ENCODE measurements around the gene OR14I1.

OR14I1 gene

GRCh38 chr1:248702714-248703113, at the start of gene OR14I1:
Gene OR14I1 (minus strand): TSS chr1:248702766.
- FAIRE-seq (no peak), DNase-seq (ENCODE audit: low spot score) (no peak)

GRCh38 chr1:248751635-248752034, 49.1 kb upstream of the OR14I1 start:
- FAIRE-seq, result no peak
- DNase-seq (ENCODE audit: low spot score), result no peak

- no peak for FAIRE-seq
Measured at GRCh38 chr1:248751142-248751541, 48.6 kb upstream of the OR14I1 start.

GRCh38 chr1:248750496-248750895, 47.9 kb upstream of the OR14I1 start:
- FAIRE-seq (no peak), DNase-seq (ENCODE audit: low spot score) (no peak)

More at GRCh38 chr1:248751142-248751541, 48.6 kb upstream of the OR14I1 start:
- DNase-seq (ENCODE audit: low spot score), result no peak

GRCh38 chr1:248748211-248748610, 45.6 kb upstream of the OR14I1 start:
- FAIRE-seq, result no peak
- DNase-seq (ENCODE audit: low spot score), result no peak

GRCh38 chr1:248740876-248741275, 38.3 kb upstream of the OR14I1 start:
- no peak for FAIRE-seq
- DNase-seq (ENCODE audit: low spot score), result no peak

- DNase-seq (ENCODE audit: low spot score) (no peak), FAIRE-seq (no peak)
Measured at GRCh38 chr1:248739572-248740205, 37.1 kb upstream of the OR14I1 start.

- no peak for DNase-seq (ENCODE audit: low spot score)
- no peak for FAIRE-seq
Measured at GRCh38 chr1:248737457-248737856, 34.9 kb upstream of the OR14I1 start.

- FAIRE-seq, result no peak
- DNase-seq (ENCODE audit: low spot score), result no peak
Measured at GRCh38 chr1:248736977-248737376, 34.4 kb upstream of the OR14I1 start.

GRCh38 chr1:248733566-248733965, 31.0 kb upstream of the OR14I1 start:
- FAIRE-seq (no peak), DNase-seq (ENCODE audit: low spot score) (no peak)

- DNase-seq (ENCODE audit: low spot score) (peak; percentile 72), FAIRE-seq (no peak)
Measured at GRCh38 chr1:248730507-248731335, 28.2 kb upstream of the OR14I1 start.

- DNase-seq (ENCODE audit: low spot score), result no peak
- no peak for FAIRE-seq
Measured at GRCh38 chr1:248714248-248714647, 11.7 kb upstream of the OR14I1 start.

- no peak for DNase-seq (ENCODE audit: low spot score)
- FAIRE-seq, result no peak
Measured at GRCh38 chr1:248710305-248710900, 7.8 kb upstream of the OR14I1 start.

- FAIRE-seq, result no peak
- DNase-seq (ENCODE audit: low spot score), result no peak
Measured at GRCh38 chr1:248704606-248705005, 2.0 kb upstream of the OR14I1 start.

GRCh38 chr1:248703674-248704073, 1.1 kb upstream of the OR14I1 start:
- DNase-seq (ENCODE audit: low spot score) (no peak), FAIRE-seq (no peak)

GRCh38 chr1:248699099-248699498, 3.5 kb downstream of the OR14I1 start:
- no peak for DNase-seq (ENCODE audit: low spot score)
- FAIRE-seq, result no peak

GRCh38 chr1:248697907-248698306, 4.7 kb downstream of the OR14I1 start:
- no peak for DNase-seq (ENCODE audit: low spot score)
- no peak for FAIRE-seq

GRCh38 chr1:248696774-248697173, 5.8 kb downstream of the OR14I1 start:
- DNase-seq (ENCODE audit: low spot score), result no peak
- FAIRE-seq, result no peak

GRCh38 chr1:248696261-248696660, 6.3 kb downstream of the OR14I1 start:
- DNase-seq (ENCODE audit: low spot score) (no peak), FAIRE-seq (no peak)

- DNase-seq (ENCODE audit: low spot score) (peak; percentile 11), FAIRE-seq (no peak)
Measured at GRCh38 chr1:248695451-248696132, 7.0 kb downstream of the OR14I1 start.

- no peak for DNase-seq (ENCODE audit: low spot score)
- no peak for FAIRE-seq
Measured at GRCh38 chr1:248691567-248692155, 10.9 kb downstream of the OR14I1 start.
